ENCODE data around the gene EFCAB13. TPM values are rescaled to one million over a fixed set of nuclear protein-coding genes. Genes with fewer than 3 reads are reported as not detected.

Gene EFCAB13
- total and polyA plus RNA-seq, 4 donors, result 1.4 to 34.2 (median 17.2) TPM

GRCh38 chr17:47289302-47289701 is 34.5 kb upstream of the EFCAB13 start:
- Histone ChIP-seq H3K36me3 (ENCODE audit: control insufficient read depth in 1 of 2, insufficient read depth in 2 of 2, low read length in 1 of 2) (peaks cover 18 to 23% of the 10 kb centered on the region in 2 donors), H3K4me1 (ENCODE audit: control insufficient read depth in 1 of 2, insufficient read depth in 2 of 2, low read length in 2 of 2) (peaks cover 0 to 3% of the 10 kb centered on the region in 2 donors), H3K27ac (ENCODE audit: low read depth in 1 of 2, low read length in 2 of 2) (peak overlapping the region; percentile 8 to 9), H3K4me3 (ENCODE audit: low read length in 2 of 2) (no peak overlapping the region), H3K9me3 (ENCODE audit: control insufficient read depth, low read length) (no peaks in the 10 kb centered on the region), H3K27me3 (ENCODE audit: control insufficient read depth in 1 of 2, insufficient read depth in 2 of 2, low read length in 1 of 2) (no peaks in the 10 kb centered on the region)
- DNase-seq (no peak), ATAC-seq (ENCODE audit: low FRiP score) (no peak)
- 92 to 94% methylated on average over 1 of the region's 1 CpG for WGBS, 2 donors
- intact Hi-C loops (cut with DNase I), result no loop called here

GRCh38 chr17:47290870-47291241 is 32.9 kb upstream of the EFCAB13 start:
- 69 to 73% methylated on average over 5 of the region's 5 CpGs for WGBS, 2 donors
- H3K9me3 ChIP-seq (ENCODE audit: control insufficient read depth, low read length), result no peaks in the 10 kb centered on the region
- H3K4me3 ChIP-seq (ENCODE audit: low read length in 2 of 2), result no peak overlapping the region
- H3K36me3 ChIP-seq (ENCODE audit: control insufficient read depth in 1 of 2, insufficient read depth in 2 of 2, low read length in 1 of 2), result peaks cover 11 to 19% of the 10 kb centered on the region in 2 donors
- H3K4me1 ChIP-seq (ENCODE audit: control insufficient read depth in 1 of 2, insufficient read depth in 2 of 2, low read length in 2 of 2), result peaks cover 0 to 7% of the 10 kb centered on the region in 2 donors
- intact Hi-C loops (cut with DNase I), result loop anchor here in 1 of 2 donors (5.0 kb wide), 1 partner anchor 39 kb away; the partner anchor contains the start of gene ITGB3
- DNase-seq (no peak), ATAC-seq (ENCODE audit: low FRiP score) (no peak)
- H3K27ac ChIP-seq (ENCODE audit: low read depth in 1 of 2, low read length in 2 of 2), result no peak overlapping the region
- H3K27me3 ChIP-seq (ENCODE audit: control insufficient read depth in 1 of 2, insufficient read depth in 2 of 2, low read length in 1 of 2), result no peaks in the 10 kb centered on the region

GRCh38 chr17:47291242-47291873 is 32.4 kb upstream of the EFCAB13 start:
- H3K4me3 ChIP-seq (ENCODE audit: low read length in 2 of 2), result no peak overlapping the region
- DNase-seq (no peak), ATAC-seq (ENCODE audit: low FRiP score) (no peak)
- peaks cover 8 to 15% of the 10 kb centered on the region in 2 donors for H3K36me3 ChIP-seq (ENCODE audit: control insufficient read depth in 1 of 2, insufficient read depth in 2 of 2, low read length in 1 of 2)
- no peak overlapping the region for H3K27ac ChIP-seq (ENCODE audit: low read depth in 1 of 2, low read length in 2 of 2)
- 66 to 71% methylated on average over 8 of the region's 8 CpGs for WGBS, 2 donors
- intact Hi-C loops (cut with DNase I), result loop anchor here in 1 of 2 donors (5.0 kb wide), 1 partner anchor 39 kb away; the partner anchor contains the start of gene ITGB3
- H3K27me3 ChIP-seq (ENCODE audit: control insufficient read depth in 1 of 2, insufficient read depth in 2 of 2, low read length in 1 of 2), result no peaks in the 10 kb centered on the region
- H3K4me1 ChIP-seq (ENCODE audit: control insufficient read depth in 1 of 2, insufficient read depth in 2 of 2, low read length in 2 of 2), result peaks cover 0 to 7% of the 10 kb centered on the region in 2 donors
- H3K9me3 ChIP-seq (ENCODE audit: control insufficient read depth, low read length), result no peaks in the 10 kb centered on the region

GRCh38 chr17:47292206-47292605 is 31.5 kb upstream of the EFCAB13 start:
- no peak for DNase-seq
- H3K36me3 ChIP-seq (ENCODE audit: control insufficient read depth in 1 of 2, insufficient read depth in 2 of 2, low read length in 1 of 2), result peaks cover 3 to 13% of the 10 kb centered on the region in 2 donors
- intact Hi-C loops (cut with DNase I), result loop anchor here in 1 of 2 donors (5.0 kb wide), 1 partner anchor 40 kb away; the partner anchor contains the start of gene ITGB3

GRCh38 chr17:47295037-47295873 is 28.5 kb upstream of the EFCAB13 start:
- peak; percentile 2 for ATAC-seq (ENCODE audit: low FRiP score)

More at GRCh38 chr17:47292206-47292605, 31.5 kb upstream of the EFCAB13 start:
- no peak overlapping the region for H3K4me3 ChIP-seq (ENCODE audit: low read length in 2 of 2)
- no peak for ATAC-seq (ENCODE audit: low FRiP score)
- no peaks in the 10 kb centered on the region for H3K27me3 ChIP-seq (ENCODE audit: control insufficient read depth in 1 of 2, insufficient read depth in 2 of 2, low read length in 1 of 2)
- WGBS, 2 donors, result 90 to 92% methylated on average over 14 of the region's 14 CpGs
- H3K4me1 ChIP-seq (ENCODE audit: control insufficient read depth in 1 of 2, insufficient read depth in 2 of 2, low read length in 2 of 2), result peaks cover 0 to 7% of the 10 kb centered on the region in 2 donors
- no peaks in the 10 kb centered on the region for H3K9me3 ChIP-seq (ENCODE audit: control insufficient read depth, low read length)
- peak overlapping the region in 1 of 2 donors; percentile 6 for H3K27ac ChIP-seq (ENCODE audit: low read depth in 1 of 2, low read length in 2 of 2)

GRCh38 chr17:47295874-47296255 is 27.9 kb upstream of the EFCAB13 start:
- no peak for DNase-seq
- H3K9me3 ChIP-seq (ENCODE audit: control insufficient read depth, low read length), result no peaks in the 10 kb centered on the region
- WGBS, 2 donors, result 16 to 17% methylated on average over 6 of the region's 6 CpGs
- intact Hi-C loops (cut with DNase I), result loop anchor here in 1 of 2 donors (2.0 to 5.0 kb wide), 2 partner anchors 17 to 59 kb away; no protein-coding TSS in a partner anchor
- H3K4me3 ChIP-seq (ENCODE audit: low read length in 2 of 2), result no peak overlapping the region
- no peaks in the 10 kb centered on the region for H3K27me3 ChIP-seq (ENCODE audit: control insufficient read depth in 1 of 2, insufficient read depth in 2 of 2, low read length in 1 of 2)
- no peak for ATAC-seq (ENCODE audit: low FRiP score)
- H3K27ac ChIP-seq (ENCODE audit: low read depth in 1 of 2, low read length in 2 of 2), result peak overlapping the region; percentile 55 to 58
- peaks cover 6 to 12% of the 10 kb centered on the region in 2 donors for H3K36me3 ChIP-seq (ENCODE audit: control insufficient read depth in 1 of 2, insufficient read depth in 2 of 2, low read length in 1 of 2)
- H3K4me1 ChIP-seq (ENCODE audit: control insufficient read depth in 1 of 2, insufficient read depth in 2 of 2, low read length in 2 of 2), result peaks cover 0 to 9% of the 10 kb centered on the region in 2 donors

More at GRCh38 chr17:47295037-47295873, 28.5 kb upstream of the EFCAB13 start:
- Histone ChIP-seq H3K4me1 (ENCODE audit: control insufficient read depth in 1 of 2, insufficient read depth in 2 of 2, low read length in 2 of 2) (peaks cover 0 to 9% of the 10 kb centered on the region in 2 donors), H3K27ac (ENCODE audit: low read depth in 1 of 2, low read length in 2 of 2) (peak overlapping the region; percentile 58 to 86), H3K36me3 (ENCODE audit: control insufficient read depth in 1 of 2, insufficient read depth in 2 of 2, low read length in 1 of 2) (peaks cover 0 to 15% of the 10 kb centered on the region in 2 donors), H3K9me3 (ENCODE audit: control insufficient read depth, low read length) (no peaks in the 10 kb centered on the region), H3K4me3 (ENCODE audit: low read length in 2 of 2) (no peak overlapping the region), H3K27me3 (ENCODE audit: control insufficient read depth in 1 of 2, insufficient read depth in 2 of 2, low read length in 1 of 2) (no peaks in the 10 kb centered on the region)
- 39 to 44% methylated on average over 14 of the region's 14 CpGs for WGBS, 2 donors
- intact Hi-C loops (cut with DNase I), result loop anchor here in 1 of 2 donors (2.0 to 5.0 kb wide), 2 partner anchors 16 to 58 kb away; no protein-coding TSS in a partner anchor
- no peak for DNase-seq

DNA sequence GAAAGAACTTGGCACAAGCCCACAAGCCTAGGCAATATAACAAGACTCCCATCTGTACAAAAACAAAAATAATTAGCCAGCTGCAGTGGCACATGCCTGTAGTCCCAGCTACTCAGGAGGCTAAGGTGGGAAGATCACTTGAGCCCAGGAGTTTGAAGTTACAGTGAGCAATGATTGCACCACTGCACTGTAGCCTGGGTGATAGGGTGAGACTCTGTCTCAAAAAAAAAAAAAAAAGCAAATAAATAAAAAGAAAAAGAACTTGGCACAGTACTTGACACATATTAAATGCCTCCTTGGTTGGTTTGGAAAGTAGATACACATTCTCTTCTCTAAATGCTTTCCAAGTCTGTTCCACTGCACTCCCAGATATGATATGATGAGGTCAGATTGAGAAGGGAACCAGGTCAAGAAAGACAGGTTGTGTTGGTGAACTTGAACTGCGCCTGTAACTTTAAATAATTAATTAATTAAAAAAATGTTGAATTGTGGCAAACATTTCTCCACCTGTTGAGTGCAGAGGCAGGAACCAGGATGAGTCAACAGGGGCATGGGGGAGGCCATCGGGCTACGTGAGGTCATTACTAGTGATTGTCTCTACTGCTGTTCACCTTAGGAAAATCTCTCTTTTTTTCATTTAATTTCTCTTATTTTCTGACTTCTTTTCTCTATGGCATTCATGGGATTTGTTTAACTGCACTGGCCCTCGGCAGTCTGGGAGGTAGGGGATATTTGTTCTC is 25.9 kb upstream of the EFCAB13 start:
- Histone ChIP-seq H3K27me3 (ENCODE audit: control insufficient read depth in 1 of 2, insufficient read depth in 2 of 2, low read length in 1 of 2) (no peaks in the 10 kb centered on the region), H3K4me3 (ENCODE audit: low read length in 2 of 2) (no peak overlapping the region), H3K36me3 (ENCODE audit: control insufficient read depth in 1 of 2, insufficient read depth in 2 of 2, low read length in 1 of 2) (peaks cover 11 to 15% of the 10 kb centered on the region in 2 donors), H3K9me3 (ENCODE audit: control insufficient read depth, low read length) (peaks cover 1% of the 10 kb centered on the region), H3K27ac (ENCODE audit: low read depth in 1 of 2, low read length in 2 of 2) (peak overlapping the region in 1 of 2 donors; percentile 25), H3K4me1 (ENCODE audit: control insufficient read depth in 1 of 2, insufficient read depth in 2 of 2, low read length in 2 of 2) (peaks cover 0 to 9% of the 10 kb centered on the region in 2 donors)
- DNase-seq (no peak), ATAC-seq (ENCODE audit: low FRiP score) (no peak)
- 91 to 93% methylated on average over 4 of the region's 4 CpGs for WGBS, 2 donors
- intact Hi-C loops (cut with DNase I), result loop anchor here in 1 of 2 donors (5.0 kb wide), 1 partner anchor 61 kb away; no protein-coding TSS in a partner anchor

- intact Hi-C loops (cut with DNase I), result loop anchor here in 1 of 2 donors (5.0 kb wide), 1 partner anchor 61 kb away; no protein-coding TSS in a partner anchor
- peaks cover 13 to 16% of the 10 kb centered on the region in 2 donors for H3K36me3 ChIP-seq (ENCODE audit: control insufficient read depth in 1 of 2, insufficient read depth in 2 of 2, low read length in 1 of 2)
These were observed 25.0 kb upstream of the EFCAB13 start for GRCh38 chr17:47298712-47299111.

More at GRCh38 chr17:47298712-47299111, 25.0 kb upstream of the EFCAB13 start:
- ATAC-seq (ENCODE audit: low FRiP score), result no peak
- Histone ChIP-seq H3K27me3 (ENCODE audit: control insufficient read depth in 1 of 2, insufficient read depth in 2 of 2, low read length in 1 of 2) (no peaks in the 10 kb centered on the region), H3K27ac (ENCODE audit: low read depth in 1 of 2, low read length in 2 of 2) (no peak overlapping the region), H3K4me1 (ENCODE audit: control insufficient read depth in 1 of 2, insufficient read depth in 2 of 2, low read length in 2 of 2) (peaks cover 0 to 9% of the 10 kb centered on the region in 2 donors), H3K4me3 (ENCODE audit: low read length in 2 of 2) (no peak overlapping the region), H3K9me3 (ENCODE audit: control insufficient read depth, low read length) (peaks cover 1% of the 10 kb centered on the region)
- WGBS, 2 donors, result 97 to 100% methylated on average over 6 of the region's 6 CpGs
- no peak for DNase-seq
